HepG2 (cell line): Measurements from ENCODE around the gene CAMK1D. TPM values are rescaled to one million over a fixed set of nuclear protein-coding genes. Genes with fewer than 3 reads are reported as not detected.
A peak's percentile ranks its signal among the peaks of the same experiment; 100 is the strongest.

ENCODE experiments used
- EP300 ChIP-seq, 3 experiments: sonication (generic) in 1 of 3; formaldehyde crosslinking in 1 of 3; IDR thresholded peaks; 2 replicates each; pipeline versions ENCODE4 v1.5.1 to v1.6.1; 2011 to 2020; ENCODE audit warnings: low read depth in 2 of 3, low read length in 2 of 3, borderline replicate concordance in 1 of 3, improper control_type of control experiment in 1 of 3, mild to moderate bottlenecking in 1 of 3, missing genetic modification reagents in 1 of 3, moderate library complexity in 1 of 3
- MXI1 ChIP-seq: IDR thresholded peaks from 3 replicates; pipeline ENCODE4 v1.6.1; 2012; ENCODE audit warnings: low read depth, low read length, inconsistent platforms, borderline replicate concordance
- SMC3 ChIP-seq: IDR thresholded peaks from 2 replicates; pipeline ENCODE4 v1.6.1; 2011; ENCODE audit warnings: low read length, improper control_type of control experiment
- STAG1 ChIP-seq: sonication (generic); formaldehyde crosslinking; IDR thresholded peaks from 2 replicates; pipeline ENCODE4 v1.4.0; 2020; ENCODE audit warnings: missing genetic modification reagents
- TRIM24 ChIP-seq: sonication (generic); formaldehyde crosslinking; IDR thresholded peaks from 2 replicates; pipeline ENCODE4 v1.8.0; 2022; ENCODE audit warnings: mild to moderate bottlenecking, missing genetic modification reagents
- XRCC5 ChIP-seq: fragments of 200-400 bp; formaldehyde crosslinking; optimal IDR thresholded peaks from 2 replicates; pipeline ENCODE3; 2017; ENCODE audit warnings: mild to moderate bottlenecking, low read length
- ZBTB8A ChIP-seq: sonication (generic); formaldehyde crosslinking; IDR thresholded peaks from 2 replicates; pipeline ENCODE4 v1.4.0; 2020; ENCODE audit warnings: mild to moderate bottlenecking, low read depth, missing genetic modification reagents, borderline replicate concordance
- ZFX ChIP-seq: sonication (generic); formaldehyde crosslinking; IDR thresholded peaks from 2 replicates; pipeline ENCODE4 v1.4.0; 2020; ENCODE audit warnings: mild to moderate bottlenecking, low read depth, missing genetic modification reagents, moderate library complexity
- ZNF296 ChIP-seq: sonication (generic); formaldehyde crosslinking; conservative IDR thresholded peaks from 2 replicates; pipeline ENCODE4 v1.5.0; 2020; ENCODE audit warnings: mild to moderate bottlenecking, missing genetic modification reagents
- ZNF605 ChIP-seq: sonication (generic); formaldehyde crosslinking; IDR thresholded peaks from 2 replicates; pipeline ENCODE4 v1.8.0; 2022; ENCODE audit warnings: mild to moderate bottlenecking, missing genetic modification reagents
- ZNF841 ChIP-seq: sonication (generic); formaldehyde crosslinking; IDR thresholded peaks from 2 replicates; pipeline ENCODE4 v1.8.1; 2023; ENCODE audit warnings: missing genetic modification reagents, borderline replicate concordance
- polyA plus RNA-seq, 8 experiments: library from polyadenylated mRNA; depleted of rRNA in 3 of 8; stranded (reverse) in 7 of 8; unstranded in 1 of 8; fragments of >200 nt; fragmentation: Illumina TruSeq in 4 of 8; extraction: Trizol in 4 of 8; gene quantifications; 2 replicates each; pipeline versions ENCODE4 v1.2.1 to v1.2.3, GENCODE V29; 2011 to 2016; ENCODE audit warnings: low read depth in 4 of 8, missing spikeins in 1 of 8, mixed read lengths in 1 of 8; ENCODE audit not compliant: insufficient read depth in 1 of 8
- total RNA-seq, 5 experiments: library from RNA; depleted of rRNA; stranded (reverse); fragments of >200 nt; fragmentation: Illumina TruSeq; extraction: Trizol; gene quantifications; 2 replicates each; pipeline ENCODE4 v1.2.3, GENCODE V29; 2016; ENCODE audit warnings: low read depth in 1 of 5
- TF ChIP-seq, protein P1 (sequence below): sonication (generic); formaldehyde crosslinking; IDR thresholded peaks from 2 replicates; pipeline ENCODE4 v1.9.0; 2021; ENCODE audit warnings: missing genetic modification reagents, mild to moderate bottlenecking, borderline replicate concordance
- TF ChIP-seq, protein P2 (sequence below): fragments of 450-650 bp; IDR thresholded peaks from 2 replicates; pipeline ENCODE4 v1.6.1; 2017; ENCODE audit warnings: mild to moderate bottlenecking
- TF ChIP-seq, protein P3 (sequence below): sonication (generic); formaldehyde crosslinking; IDR thresholded peaks from 2 replicates; pipeline ENCODE4 v1.5.0; 2020; ENCODE audit warnings: mild to moderate bottlenecking, missing genetic modification reagents
- TF ChIP-seq, protein P4 (sequence below): sonication (generic); formaldehyde crosslinking; IDR thresholded peaks from 2 replicates; pipeline ENCODE4 v1.4.0; 2020; ENCODE audit warnings: missing genetic modification reagents, mild to moderate bottlenecking, borderline replicate concordance
- TF ChIP-seq, protein P5 (sequence below), 2 experiments: sonication (generic) in 1 of 2; formaldehyde crosslinking in 1 of 2; IDR thresholded peaks; 2 replicates each; pipeline versions ENCODE4 v1.5.1 to v1.6.1; 2011 to 2020; ENCODE audit warnings: borderline replicate concordance in 1 of 2, low read depth in 1 of 2, low read length in 1 of 2, mild to moderate bottlenecking in 1 of 2, missing genetic modification reagents in 1 of 2, moderate library complexity in 1 of 2

Gene CAMK1D
- total and polyA plus RNA-seq, 2 of the 13 experiments (the other 11 are each of a cell fraction or from before 2014, with no cell fraction given), result under 0.01 TPM; not detected in 1

DNA sequence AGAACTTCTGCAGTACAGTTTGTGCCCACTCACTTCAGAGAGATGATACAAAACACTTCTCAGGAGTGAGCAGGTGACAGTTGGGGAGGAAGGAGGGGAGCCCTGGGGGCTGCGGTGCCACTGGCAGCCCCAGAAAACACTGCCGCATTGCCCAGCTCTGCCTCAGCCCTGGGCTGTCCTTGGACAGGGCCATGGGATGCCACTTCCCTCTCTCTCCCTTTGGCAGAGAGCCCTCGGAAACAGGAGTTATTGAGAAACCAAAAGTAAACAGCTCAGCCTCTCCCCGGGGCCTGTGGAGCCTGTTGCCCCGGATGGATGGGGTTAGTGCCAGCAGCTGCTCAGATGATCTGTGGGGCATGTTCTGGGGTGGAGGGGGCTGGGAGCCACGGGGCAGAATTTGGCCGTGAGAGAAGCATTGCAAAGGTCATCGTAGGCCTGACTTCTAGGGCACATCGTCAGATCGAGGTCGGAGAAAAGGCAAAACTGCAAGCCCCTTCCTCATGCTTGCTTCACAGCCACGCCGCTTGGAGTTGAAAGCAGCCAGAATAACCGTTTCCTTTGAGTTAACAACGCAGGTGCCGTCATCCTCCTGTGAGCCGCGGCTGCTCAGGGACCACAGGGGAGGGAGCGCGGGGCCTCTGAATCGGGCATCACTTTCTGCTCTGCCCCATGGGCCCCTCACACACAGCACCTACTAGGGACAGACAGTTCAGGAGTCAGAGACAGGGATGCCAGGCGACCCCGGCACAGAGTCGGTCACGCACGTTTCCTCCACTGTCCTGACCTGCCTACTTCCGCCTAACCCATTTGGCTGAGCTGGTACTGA lies 256.4 kb downstream of the CAMK1D start (continued):
- TF ChIP-seq XRCC5 (peak; percentile 18), TRIM24 (no peak), ZBTB8A (CRISPR knock-in tag) (no peak), ZNF841 (CRISPR knock-in tag) (no peak), ZFX (CRISPR knock-in tag) (no peak), SMC3 (no peak), ZNF605 (CRISPR knock-in tag) (no peak), ZNF296 (no peak), MXI1 (no peak), EP300 (IDR thresholded peaks at IDR 0.05; ENCODE audit: low read depth in 2 of 2, low read length in 2 of 2) (0 out of 4 replicates have a peak, but pooled peaks of 1 of the 2 experiments have one; percentile 34), EP300 (CRISPR knock-in tag; IDR thresholded peaks at IDR 0.05; ENCODE audit: borderline replicate concordance) (no peak), STAG1 (no peak)
- TF ChIP-seq, protein P1, sequence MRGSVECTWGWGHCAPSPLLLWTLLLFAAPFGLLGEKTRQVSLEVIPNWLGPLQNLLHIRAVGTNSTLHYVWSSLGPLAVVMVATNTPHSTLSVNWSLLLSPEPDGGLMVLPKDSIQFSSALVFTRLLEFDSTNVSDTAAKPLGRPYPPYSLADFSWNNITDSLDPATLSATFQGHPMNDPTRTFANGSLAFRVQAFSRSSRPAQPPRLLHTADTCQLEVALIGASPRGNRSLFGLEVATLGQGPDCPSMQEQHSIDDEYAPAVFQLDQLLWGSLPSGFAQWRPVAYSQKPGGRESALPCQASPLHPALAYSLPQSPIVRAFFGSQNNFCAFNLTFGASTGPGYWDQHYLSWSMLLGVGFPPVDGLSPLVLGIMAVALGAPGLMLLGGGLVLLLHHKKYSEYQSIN, result no peak
- TF ChIP-seq, protein P2, sequence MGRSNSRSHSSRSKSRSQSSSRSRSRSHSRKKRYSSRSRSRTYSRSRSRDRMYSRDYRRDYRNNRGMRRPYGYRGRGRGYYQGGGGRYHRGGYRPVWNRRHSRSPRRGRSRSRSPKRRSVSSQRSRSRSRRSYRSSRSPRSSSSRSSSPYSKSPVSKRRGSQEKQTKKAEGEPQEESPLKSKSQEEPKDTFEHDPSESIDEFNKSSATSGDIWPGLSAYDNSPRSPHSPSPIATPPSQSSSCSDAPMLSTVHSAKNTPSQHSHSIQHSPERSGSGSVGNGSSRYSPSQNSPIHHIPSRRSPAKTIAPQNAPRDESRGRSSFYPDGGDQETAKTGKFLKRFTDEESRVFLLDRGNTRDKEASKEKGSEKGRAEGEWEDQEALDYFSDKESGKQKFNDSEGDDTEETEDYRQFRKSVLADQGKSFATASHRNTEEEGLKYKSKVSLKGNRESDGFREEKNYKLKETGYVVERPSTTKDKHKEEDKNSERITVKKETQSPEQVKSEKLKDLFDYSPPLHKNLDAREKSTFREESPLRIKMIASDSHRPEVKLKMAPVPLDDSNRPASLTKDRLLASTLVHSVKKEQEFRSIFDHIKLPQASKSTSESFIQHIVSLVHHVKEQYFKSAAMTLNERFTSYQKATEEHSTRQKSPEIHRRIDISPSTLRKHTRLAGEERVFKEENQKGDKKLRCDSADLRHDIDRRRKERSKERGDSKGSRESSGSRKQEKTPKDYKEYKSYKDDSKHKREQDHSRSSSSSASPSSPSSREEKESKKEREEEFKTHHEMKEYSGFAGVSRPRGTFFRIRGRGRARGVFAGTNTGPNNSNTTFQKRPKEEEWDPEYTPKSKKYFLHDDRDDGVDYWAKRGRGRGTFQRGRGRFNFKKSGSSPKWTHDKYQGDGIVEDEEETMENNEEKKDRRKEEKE, result no peak
- TF ChIP-seq, protein P3, sequence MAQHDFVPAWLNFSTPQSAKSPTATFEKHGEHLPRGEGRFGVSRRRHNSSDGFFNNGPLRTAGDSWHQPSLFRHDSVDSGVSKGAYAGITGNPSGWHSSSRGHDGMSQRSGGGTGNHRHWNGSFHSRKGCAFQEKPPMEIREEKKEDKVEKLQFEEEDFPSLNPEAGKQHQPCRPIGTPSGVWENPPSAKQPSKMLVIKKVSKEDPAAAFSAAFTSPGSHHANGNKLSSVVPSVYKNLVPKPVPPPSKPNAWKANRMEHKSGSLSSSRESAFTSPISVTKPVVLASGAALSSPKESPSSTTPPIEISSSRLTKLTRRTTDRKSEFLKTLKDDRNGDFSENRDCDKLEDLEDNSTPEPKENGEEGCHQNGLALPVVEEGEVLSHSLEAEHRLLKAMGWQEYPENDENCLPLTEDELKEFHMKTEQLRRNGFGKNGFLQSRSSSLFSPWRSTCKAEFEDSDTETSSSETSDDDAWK (CRISPR knock-in tag), result no peak
- TF ChIP-seq, protein P4, sequence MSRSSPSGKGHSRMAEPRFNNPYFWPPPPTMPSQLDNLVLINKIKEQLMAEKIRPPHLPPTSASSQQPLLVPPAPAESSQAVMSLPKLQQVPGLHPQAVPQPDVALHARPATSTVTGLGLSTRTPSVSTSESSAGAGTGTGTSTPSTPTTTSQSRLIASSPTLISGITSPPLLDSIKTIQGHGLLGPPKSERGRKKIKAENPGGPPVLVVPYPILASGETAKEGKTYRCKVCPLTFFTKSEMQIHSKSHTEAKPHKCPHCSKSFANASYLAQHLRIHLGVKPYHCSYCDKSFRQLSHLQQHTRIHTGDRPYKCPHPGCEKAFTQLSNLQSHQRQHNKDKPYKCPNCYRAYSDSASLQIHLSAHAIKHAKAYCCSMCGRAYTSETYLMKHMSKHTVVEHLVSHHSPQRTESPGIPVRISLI, result no peak
- TF ChIP-seq, protein P5, sequence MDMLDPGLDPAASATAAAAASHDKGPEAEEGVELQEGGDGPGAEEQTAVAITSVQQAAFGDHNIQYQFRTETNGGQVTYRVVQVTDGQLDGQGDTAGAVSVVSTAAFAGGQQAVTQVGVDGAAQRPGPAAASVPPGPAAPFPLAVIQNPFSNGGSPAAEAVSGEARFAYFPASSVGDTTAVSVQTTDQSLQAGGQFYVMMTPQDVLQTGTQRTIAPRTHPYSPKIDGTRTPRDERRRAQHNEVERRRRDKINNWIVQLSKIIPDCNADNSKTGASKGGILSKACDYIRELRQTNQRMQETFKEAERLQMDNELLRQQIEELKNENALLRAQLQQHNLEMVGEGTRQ (IDR thresholded peaks at IDR 0.05; ENCODE audit: low read depth, low read length), result no peak
- TF ChIP-seq, protein P5 (CRISPR knock-in tag; IDR thresholded peaks at IDR 0.05; ENCODE audit: borderline replicate concordance), result no peak
